HUES48 (cell line): Measurements from ENCODE around the gene OR2V1.
"Not testable (repeated sequence)": the region's sequence is repeated elsewhere in the genome, so short reads cannot be mapped to it uniquely, and the experiment has no call there.

Source experiments
- H3K27ac ChIP-seq: one replicate; pipeline ENCODE4 v1.7.0; 2013; ENCODE audit warnings: low read depth, low read length, inconsistent platforms
- H3K27me3 ChIP-seq: 2 replicates; pipeline ENCODE4 v1.6.1; 2013; ENCODE audit warnings: mild to moderate bottlenecking, low read length; ENCODE audit not compliant: control insufficient read depth, insufficient read depth
- H3K36me3 ChIP-seq: 2 replicates; pipeline ENCODE4 v1.6.1; 2013; ENCODE audit warnings: low read length; ENCODE audit not compliant: control insufficient read depth, insufficient read depth
- H3K4me1 ChIP-seq: 2 replicates; pipeline ENCODE4 v1.6.1; 2013; ENCODE audit warnings: mild to moderate bottlenecking, low read length; ENCODE audit not compliant: control insufficient read depth, insufficient read depth
- H3K4me3 ChIP-seq: 2 replicates; pipeline ENCODE4 v1.5.1; 2013; ENCODE audit warnings: mild to moderate bottlenecking, low read depth, low read length
- H3K9ac ChIP-seq: 2 replicates; pipeline ENCODE4 v1.6.1; 2013; ENCODE audit warnings: mild to moderate bottlenecking, low read depth, low read length, moderate library complexity
- H3K9me3 ChIP-seq: 2 replicates; pipeline ENCODE4 v1.6.1; 2013; ENCODE audit warnings: low read length; ENCODE audit not compliant: control insufficient read depth, insufficient read depth

The OR2V1 gene

DNA sequence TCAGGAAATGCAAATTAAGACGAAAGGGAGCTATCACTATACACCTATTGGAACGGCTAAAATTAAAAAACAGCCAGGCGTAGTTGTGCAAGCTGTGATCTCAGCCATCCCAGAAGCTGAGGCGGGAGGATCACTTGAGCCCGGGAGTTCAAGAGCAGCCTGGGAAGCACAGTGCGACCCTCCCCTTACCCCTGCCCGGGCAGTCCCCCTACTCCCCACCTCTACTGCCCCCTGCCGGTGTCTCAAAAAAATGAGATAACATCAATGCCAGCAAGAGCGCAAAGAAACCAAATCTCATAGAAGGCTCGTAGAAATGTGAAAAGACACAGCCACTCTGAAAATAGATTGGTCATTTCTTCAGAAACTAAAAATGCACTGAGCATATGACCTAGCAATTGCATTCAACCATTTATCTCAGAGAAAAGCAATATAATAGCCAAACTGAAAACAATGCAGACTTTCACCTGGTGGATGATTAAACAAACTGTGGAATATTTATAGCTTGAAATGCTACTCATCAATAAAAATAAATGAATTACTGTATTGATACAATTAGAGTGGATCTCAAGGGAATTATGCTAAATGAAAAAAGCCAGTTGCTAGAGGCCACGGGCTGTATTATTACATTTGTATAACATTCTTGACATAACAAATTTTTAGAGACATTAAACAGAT lies 37.0 kb upstream of the OR2V1 start:
- Histone ChIP-seq H3K9me3 (no peaks in the 10 kb centered on the region), H3K36me3 (no peaks in the 10 kb centered on the region), H3K4me1 (no peaks in the 10 kb centered on the region), H3K27ac (no peak overlapping the region), H3K27me3 (peaks cover 42% of the 10 kb centered on the region), H3K4me3 (peak overlapping the region; percentile 81; the same call in 1 of the 2 replicates), H3K9ac (no peak overlapping the region)

DNA sequence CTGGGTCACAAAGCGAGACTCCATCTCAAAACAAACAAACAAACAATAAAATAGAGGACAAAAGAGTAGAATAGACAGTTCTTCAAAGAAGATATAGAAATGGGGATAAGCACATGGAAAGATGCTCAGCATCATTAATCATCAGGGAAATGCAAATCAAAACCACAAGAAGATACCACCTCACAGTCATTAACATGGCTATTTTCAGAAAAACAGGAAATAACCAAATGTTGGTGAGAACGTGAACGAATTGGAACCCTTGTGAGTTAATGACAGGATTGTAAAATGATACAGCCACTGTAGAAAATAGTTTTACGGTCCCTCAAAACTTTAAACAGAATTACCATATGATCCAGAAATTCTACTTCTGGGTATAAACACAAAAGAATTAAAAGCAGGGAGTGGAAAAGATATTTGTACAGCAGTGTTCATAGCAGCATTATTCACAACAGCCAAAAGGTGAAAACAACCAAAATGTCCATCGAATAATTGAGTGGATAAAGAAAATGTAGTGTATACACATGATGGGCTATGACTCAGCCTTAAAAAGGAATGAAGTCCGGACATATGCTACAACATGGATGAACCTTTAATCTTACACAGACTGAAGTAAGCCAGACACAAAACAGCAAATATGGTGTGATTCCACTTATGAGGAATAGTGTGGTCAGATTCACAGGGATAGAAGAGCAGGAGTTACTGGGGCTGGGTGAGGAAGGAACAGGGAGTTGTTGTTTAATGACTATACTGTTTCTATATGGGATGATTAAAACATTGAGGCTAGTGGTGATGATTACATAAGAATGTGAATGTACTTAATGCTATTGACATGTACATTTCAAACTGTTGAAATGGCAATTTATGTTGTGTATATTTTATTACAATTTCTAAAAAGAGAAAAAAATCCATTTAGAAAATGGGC lies 36.1 kb upstream of the OR2V1 start:
- Histone ChIP-seq H3K4me3 (no peak overlapping the region; the same call in 1 of the 2 replicates), H3K36me3 (no peaks in the 10 kb centered on the region), H3K9me3 (no peaks in the 10 kb centered on the region), H3K27me3 (peaks cover 34% of the 10 kb centered on the region), H3K27ac (no peak overlapping the region), H3K9ac (no peak overlapping the region), H3K4me1 (no peaks in the 10 kb centered on the region)

DNA sequence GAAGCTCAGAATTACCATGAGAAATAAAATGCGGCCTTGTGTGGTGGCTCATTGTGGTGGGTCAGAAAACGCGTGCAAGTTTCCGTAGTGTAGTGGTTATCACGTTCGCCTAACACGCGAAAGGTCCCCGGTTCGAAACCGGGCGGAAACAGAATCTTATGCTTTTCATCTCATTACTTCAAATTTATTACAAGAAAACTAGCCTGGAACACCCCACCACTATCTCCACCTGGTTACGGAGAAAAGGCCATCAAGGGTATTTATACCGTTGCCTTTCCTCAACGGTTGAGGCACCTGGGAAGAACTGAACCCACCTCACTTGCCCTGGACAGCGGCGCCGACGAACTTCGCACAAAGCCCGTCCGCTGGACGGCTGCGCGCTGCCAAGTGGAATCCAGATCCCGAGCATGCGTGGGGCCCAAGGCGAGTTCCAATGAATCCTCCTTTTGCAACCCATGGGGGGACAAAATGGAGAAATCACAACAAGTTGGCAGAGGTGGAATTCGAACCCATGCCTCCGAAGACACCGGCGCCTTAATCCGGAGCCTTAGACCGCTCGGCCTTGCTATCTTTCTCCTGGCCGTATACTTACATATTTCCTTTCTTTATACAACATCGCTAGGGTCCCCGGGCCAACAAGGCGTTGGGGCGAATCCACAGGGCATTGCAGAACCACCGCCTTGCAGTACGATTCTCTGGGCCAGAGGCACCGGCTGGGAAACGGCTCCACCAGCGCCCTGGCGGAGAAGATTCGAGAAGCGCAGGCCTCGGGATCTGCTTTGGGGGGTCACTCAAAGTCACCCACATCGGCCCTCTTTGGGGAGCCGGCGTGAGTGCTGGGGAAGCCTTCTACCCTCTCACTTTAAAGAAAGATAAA lies 33.3 kb upstream of the OR2V1 start:
- H3K36me3 ChIP-seq, result no peaks in the 10 kb centered on the region
- peaks cover 13% of the 10 kb centered on the region; the same call in 1 of the 2 replicates for H3K27me3 ChIP-seq
- H3K4me1 ChIP-seq, result peaks cover 11% of the 10 kb centered on the region
- H3K4me3 ChIP-seq, result peak overlapping the region; percentile 79
- H3K9me3 ChIP-seq, result no peaks in the 10 kb centered on the region
- no peak overlapping the region for H3K27ac ChIP-seq
- H3K9ac ChIP-seq, result no peak overlapping the region; the same call in 1 of the 2 replicates

GRCh38 chr5:181163487-181164075 lies 32.6 kb upstream of the OR2V1 start:
- no peak overlapping the region for H3K27ac ChIP-seq
- H3K36me3 ChIP-seq, result no peaks in the 10 kb centered on the region
- H3K4me3 ChIP-seq, result peak overlapping the region; percentile 79
- peaks cover 9% of the 10 kb centered on the region; the same call in 1 of the 2 replicates for H3K27me3 ChIP-seq
- peaks cover 11% of the 10 kb centered on the region for H3K4me1 ChIP-seq
- no peak overlapping the region for H3K9ac ChIP-seq
- no peaks in the 10 kb centered on the region for H3K9me3 ChIP-seq

DNA sequence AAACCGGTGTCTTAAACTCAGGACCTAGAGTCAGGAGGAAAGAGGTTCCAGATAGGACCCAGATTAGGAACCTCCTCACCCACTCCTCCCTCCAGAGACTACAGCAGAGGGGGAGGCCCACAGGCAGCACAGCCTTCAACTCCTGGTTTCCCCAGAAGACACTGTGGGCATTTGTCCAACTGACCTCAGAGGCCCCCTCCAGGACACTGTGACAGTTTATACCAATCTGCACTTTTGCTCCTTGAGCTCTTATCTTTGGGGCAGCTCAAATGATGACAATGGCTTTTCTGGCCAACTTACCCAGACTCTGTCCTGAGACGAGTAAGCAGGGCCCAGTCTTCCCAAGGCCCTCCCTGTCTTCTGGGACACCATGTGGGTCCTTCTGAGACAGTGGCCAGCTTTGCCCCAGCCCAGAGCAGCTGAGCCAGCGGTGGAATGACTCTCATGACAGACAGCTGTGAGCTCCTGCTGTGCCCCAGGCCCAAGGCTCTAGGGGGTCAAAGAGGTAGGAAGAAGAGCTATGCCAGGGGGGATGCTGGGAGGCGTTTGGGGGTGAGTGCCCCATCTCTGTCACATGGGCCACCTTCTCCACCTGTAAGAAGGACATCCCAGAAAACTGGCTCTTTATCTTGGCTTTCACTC lies 30.7 kb upstream of the OR2V1 start:
- Histone ChIP-seq H3K4me1 (peaks cover 11% of the 10 kb centered on the region), H3K4me3 (0 out of 2 replicates have a peak overlapping the region, but pooled peaks have one; percentile 40), H3K9me3 (no peaks in the 10 kb centered on the region), H3K27ac (peak overlapping the region; percentile 35), H3K27me3 (peaks cover 8% of the 10 kb centered on the region; the same call in 1 of the 2 replicates), H3K9ac (no peak overlapping the region), H3K36me3 (no peaks in the 10 kb centered on the region)

DNA sequence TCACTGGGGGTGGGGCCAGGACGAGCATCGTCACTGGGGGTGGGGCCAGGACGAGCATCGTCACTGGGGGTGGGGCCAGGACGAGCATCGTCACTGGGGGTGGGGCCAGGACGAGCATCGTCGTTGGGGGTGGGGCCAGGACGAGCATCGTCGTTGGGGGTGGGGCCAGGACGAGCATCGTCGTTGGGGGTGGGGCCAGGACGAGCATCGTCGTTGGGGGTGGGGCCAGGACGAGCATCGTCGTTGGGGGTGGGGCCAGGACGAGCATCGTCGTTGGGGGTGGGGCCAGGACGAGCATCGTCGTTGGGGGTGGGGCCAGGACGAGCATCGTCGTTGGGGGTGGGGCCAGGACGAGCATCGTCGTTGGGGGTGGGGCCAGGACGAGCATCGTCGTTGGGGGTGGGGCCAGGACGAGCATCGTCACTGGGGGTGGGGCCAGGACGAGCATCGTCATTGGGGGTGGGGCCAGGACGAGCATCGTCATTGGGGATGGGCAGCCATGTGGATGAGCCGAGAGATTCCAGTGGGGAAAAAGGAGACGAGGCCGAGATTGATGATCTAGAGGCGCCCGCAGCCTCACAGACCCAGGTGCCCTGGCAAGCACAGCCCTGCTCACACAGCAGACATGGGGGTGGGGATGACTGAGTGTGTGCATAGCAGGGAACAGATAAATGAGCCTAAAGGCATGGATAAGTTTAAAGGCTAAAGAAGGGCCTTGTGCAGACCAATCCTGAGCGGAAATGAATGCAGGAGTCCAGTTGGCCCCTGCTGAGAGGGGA lies 30.0 kb upstream of the OR2V1 start:
- Histone ChIP-seq H3K4me1 (peaks cover 11% of the 10 kb centered on the region), H3K4me3 (0 out of 2 replicates have a peak overlapping the region, but pooled peaks have one; percentile 40), H3K27ac (peak overlapping the region; percentile 35)
- not testable (repeated sequence) for H3K9me3 ChIP-seq, H3K9ac ChIP-seq, H3K36me3 ChIP-seq, H3K27me3 ChIP-seq

- H3K27ac ChIP-seq, result peak overlapping the region; percentile 84
Measured at GRCh38 chr5:181160152-181160754, 29.3 kb upstream of the OR2V1 start.

GRCh38 chr5:181159286-181160151 lies 28.6 kb upstream of the OR2V1 start:
- Histone ChIP-seq H3K9ac (no peak overlapping the region; the same call in 1 of the 2 replicates), H3K4me3 (no peak overlapping the region), H3K27ac (peak overlapping the region; percentile 84)

More at GRCh38 chr5:181160152-181160754, 29.3 kb upstream of the OR2V1 start:
- H3K4me1 ChIP-seq, result peaks cover 11% of the 10 kb centered on the region
- H3K27me3 ChIP-seq, result peaks cover 8% of the 10 kb centered on the region; the same call in 1 of the 2 replicates
- H3K36me3 ChIP-seq, result no peaks in the 10 kb centered on the region
- H3K9ac ChIP-seq, result peak overlapping the region; percentile 9; the same call in 1 of the 2 replicates
- H3K9me3 ChIP-seq, result no peaks in the 10 kb centered on the region
- peak overlapping the region; percentile 31; the same call in 1 of the 2 replicates for H3K4me3 ChIP-seq

More at GRCh38 chr5:181159286-181160151, 28.6 kb upstream of the OR2V1 start:
- Histone ChIP-seq H3K4me1 (peaks cover 11% of the 10 kb centered on the region), H3K36me3 (no peaks in the 10 kb centered on the region), H3K9me3 (no peaks in the 10 kb centered on the region), H3K27me3 (peaks cover 8% of the 10 kb centered on the region; the same call in 1 of the 2 replicates)
